ENCODE data around the gene HTR7.
"Not testable (repeated sequence)": the region's sequence is repeated elsewhere in the genome, so short reads cannot be mapped to it uniquely, and the experiment has no call there.

Gene HTR7

DNA sequence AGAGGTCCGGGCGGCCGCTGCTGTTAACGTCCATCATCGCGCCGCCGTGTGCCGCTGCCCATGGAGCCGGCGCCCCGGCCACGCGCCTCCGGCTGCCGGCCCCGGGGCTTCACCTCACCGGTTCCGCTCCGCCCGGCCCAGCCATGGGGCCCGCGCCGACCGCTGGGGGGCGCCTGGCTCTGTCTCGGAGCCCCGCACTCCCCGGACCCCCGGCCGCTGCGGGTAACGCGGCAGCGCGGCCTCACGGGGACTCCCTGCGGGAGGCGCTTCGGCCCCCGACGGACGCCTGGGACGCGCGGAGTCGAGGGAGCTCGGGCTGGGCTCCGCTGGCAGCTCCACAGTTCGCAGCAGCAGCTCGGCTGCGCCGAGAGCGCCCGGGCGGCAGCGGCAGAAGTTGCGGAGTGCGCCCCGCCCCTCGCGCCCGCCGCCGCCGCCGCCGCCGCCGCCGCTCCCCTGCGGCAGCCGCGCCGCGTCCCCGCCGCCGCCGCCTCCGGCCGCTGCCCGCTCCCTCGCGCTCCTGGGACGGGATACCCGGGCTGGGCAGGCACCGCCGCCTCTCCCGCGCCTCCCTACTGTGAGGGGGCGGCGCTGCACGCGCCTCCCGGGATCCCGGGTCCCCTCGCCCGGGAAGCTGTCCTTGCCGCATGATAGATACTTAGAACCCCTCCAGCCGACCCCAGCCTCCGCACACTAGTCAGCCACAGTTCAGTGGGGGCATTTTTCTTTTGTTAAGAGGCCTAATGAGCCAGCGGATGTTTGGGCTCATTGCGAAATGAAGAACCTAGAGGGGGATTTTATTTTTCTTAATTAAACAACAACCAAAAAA lies at the start of gene HTR7:
Gene HTR7 (minus strand): TSS at position 405 of the 826 bp plus-strand sequence. CDS start 368 bp downstream, at position 37.
- peak; percentile 46 for DNase-seq
- in situ Hi-C loops (cut with HindIII; ENCODE audit: low pct_ligation_motif_present, low pct_unique_long_range_greater_than_20kb, low sequenced_read_pairs): no loop called here

- no peak for DNase-seq
- in situ Hi-C loops (cut with HindIII; ENCODE audit: low pct_ligation_motif_present, low pct_unique_long_range_greater_than_20kb, low sequenced_read_pairs): no loop called here
Measured at GRCh38 chr10:90906596-90906995, 48.8 kb upstream of the HTR7 start.

DNA sequence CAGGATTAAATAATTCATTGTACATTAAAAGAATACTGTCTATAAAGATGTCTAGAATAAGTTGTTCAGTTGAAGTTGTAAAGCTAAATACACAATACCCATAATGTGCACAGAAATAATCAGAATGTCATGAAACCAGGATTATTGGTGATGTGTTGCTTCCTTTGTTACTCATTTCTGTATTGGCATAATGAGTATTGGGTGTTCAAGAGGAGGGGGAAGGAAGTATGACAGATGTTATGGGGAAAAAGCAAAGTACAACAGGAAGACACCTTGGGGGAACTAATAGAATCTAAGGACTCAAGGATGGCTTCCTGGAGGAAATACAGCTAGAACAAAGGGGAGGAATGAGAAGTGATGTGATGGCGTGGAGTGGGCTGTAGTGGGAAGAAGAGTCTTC lies 48.1 kb upstream of the HTR7 start:
- DNase-seq: no peak
- in situ Hi-C loops (cut with HindIII; ENCODE audit: low pct_ligation_motif_present, low pct_unique_long_range_greater_than_20kb, low sequenced_read_pairs): no loop called here

DNA sequence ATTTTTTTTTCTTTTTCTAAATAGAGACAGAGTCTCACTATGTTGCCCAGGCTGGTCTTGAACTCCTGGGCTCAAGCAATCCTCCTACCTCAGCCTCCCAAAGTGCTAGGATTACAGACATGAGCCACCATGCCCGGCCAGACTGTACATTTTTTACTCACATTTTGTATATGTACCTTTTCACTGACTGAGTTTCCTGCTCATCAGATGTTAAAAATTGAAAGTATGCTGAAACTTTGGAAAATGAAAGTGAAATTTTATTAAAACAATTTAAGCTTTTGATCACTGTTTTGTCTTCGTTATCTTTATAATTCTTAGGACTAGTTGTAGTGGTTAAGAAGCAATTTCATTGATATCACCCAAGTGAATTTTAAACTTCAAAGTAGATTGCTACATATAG lies 39.1 kb upstream of the HTR7 start:
- DNase-seq: not testable (repeated sequence)
- in situ Hi-C loops (cut with HindIII; ENCODE audit: low pct_ligation_motif_present, low pct_unique_long_range_greater_than_20kb, low sequenced_read_pairs): loop anchor here (25.0 kb wide), 1 partner anchor 340 kb away; no protein-coding TSS in a partner anchor

DNA sequence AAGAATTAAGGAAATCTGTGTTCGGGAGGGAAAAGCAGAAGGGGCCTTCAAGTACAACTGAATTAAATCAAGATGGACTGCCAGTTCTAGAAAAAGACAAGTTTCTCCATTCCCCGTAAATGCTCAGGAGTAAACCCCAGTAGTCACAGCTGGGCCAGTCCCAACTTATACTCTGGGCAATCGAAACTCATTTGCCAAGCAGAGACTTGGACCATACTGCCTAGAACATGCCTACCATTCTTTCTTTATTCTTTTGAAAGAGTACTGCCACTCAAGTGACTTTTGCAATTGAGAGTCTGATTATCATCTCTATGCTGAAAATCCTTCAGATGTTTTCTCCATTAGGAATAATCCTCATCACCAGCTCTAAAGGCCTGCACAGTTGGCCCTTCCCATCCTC lies 35.4 kb upstream of the HTR7 start:
- DNase-seq: no peak
- in situ Hi-C loops (cut with HindIII; ENCODE audit: low pct_ligation_motif_present, low pct_unique_long_range_greater_than_20kb, low sequenced_read_pairs): loop anchor here (25.0 kb wide), 1 partner anchor 344 kb away; no protein-coding TSS in a partner anchor

- in situ Hi-C loops (cut with HindIII; ENCODE audit: low pct_ligation_motif_present, low pct_unique_long_range_greater_than_20kb, low sequenced_read_pairs): loop anchor here (25.0 kb wide), 1 partner anchor 347 kb away; no protein-coding TSS in a partner anchor
- no peak for DNase-seq
Measured at GRCh38 chr10:90890347-90890746, 32.5 kb upstream of the HTR7 start.

GRCh38 chr10:90889636-90890035 lies 31.8 kb upstream of the HTR7 start:
- in situ Hi-C loops (cut with HindIII; ENCODE audit: low pct_ligation_motif_present, low pct_unique_long_range_greater_than_20kb, low sequenced_read_pairs): loop anchor here (25.0 kb wide), 1 partner anchor 348 kb away; no protein-coding TSS in a partner anchor
- DNase-seq: no peak

- in situ Hi-C loops (cut with HindIII; ENCODE audit: low pct_ligation_motif_present, low pct_unique_long_range_greater_than_20kb, low sequenced_read_pairs): loop anchor here (25.0 kb wide), 1 partner anchor 349 kb away; no protein-coding TSS in a partner anchor
- no peak for DNase-seq
Measured at GRCh38 chr10:90888387-90888786, 30.5 kb upstream of the HTR7 start.

DNA sequence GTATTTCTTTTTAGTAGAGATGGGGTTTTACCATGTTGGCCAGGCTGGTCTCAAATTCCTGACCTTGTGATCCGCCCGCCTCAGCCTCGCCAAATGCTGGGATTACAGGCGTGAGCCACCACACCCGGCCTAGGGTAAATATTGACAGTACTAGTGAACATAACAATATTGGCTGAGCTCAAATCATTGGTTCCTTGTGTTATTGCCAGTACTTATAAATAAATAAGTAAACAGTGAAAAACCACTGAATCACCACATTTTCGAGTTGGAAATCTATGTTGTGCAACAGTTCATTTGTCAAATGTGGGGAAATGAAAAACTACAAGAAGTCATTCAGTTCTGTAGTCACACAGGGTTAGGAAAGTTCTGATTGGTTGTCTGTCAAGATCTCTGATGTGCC lies 29.7 kb upstream of the HTR7 start:
- in situ Hi-C loops (cut with HindIII; ENCODE audit: low pct_ligation_motif_present, low pct_unique_long_range_greater_than_20kb, low sequenced_read_pairs): loop anchor here (25.0 kb wide), 1 partner anchor 350 kb away; no protein-coding TSS in a partner anchor

GRCh38 chr10:90885176-90885575 lies 27.3 kb upstream of the HTR7 start:
- no peak for DNase-seq
- in situ Hi-C loops (cut with HindIII; ENCODE audit: low pct_ligation_motif_present, low pct_unique_long_range_greater_than_20kb, low sequenced_read_pairs): loop anchor here (25.0 kb wide), 1 partner anchor 352 kb away; no protein-coding TSS in a partner anchor

More for the DNA sequence above, 29.7 kb upstream of the HTR7 start:
- no peak for DNase-seq

GRCh38 chr10:90884431-90884830 lies 26.6 kb upstream of the HTR7 start:
- in situ Hi-C loops (cut with HindIII; ENCODE audit: low pct_ligation_motif_present, low pct_unique_long_range_greater_than_20kb, low sequenced_read_pairs): loop anchor here (25.0 kb wide), 1 partner anchor 353 kb away; no protein-coding TSS in a partner anchor
- no peak for DNase-seq

DNA sequence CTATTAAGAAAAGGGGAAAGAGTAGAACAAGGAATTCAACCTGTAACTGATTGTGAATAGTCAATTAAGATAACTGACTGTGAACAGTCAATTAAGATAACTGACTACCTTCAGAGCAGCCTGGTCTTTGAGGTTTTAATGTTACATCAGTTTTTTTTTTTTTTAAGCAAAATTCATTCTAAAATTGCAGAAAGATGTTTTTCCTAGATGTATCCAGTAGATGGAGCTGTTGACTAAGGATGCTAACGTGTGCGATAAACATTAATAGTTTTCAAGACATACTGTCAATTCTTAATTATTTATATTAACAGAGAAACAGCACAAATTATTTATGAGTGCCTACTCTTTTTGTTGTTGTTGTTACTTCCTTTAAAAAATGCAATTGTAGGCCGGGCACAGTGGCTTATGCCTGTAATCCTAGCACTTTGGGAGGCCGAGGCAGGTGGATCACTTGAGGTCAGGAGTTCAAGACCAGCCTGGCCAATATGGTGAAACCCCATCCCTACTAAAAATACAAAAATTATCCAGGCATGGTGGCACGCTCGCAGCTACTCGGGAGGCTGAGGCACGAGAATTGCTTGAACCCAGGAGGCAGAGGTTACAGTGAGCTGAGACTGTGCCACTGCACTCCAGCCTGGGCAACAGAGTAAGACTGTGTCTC lies 22.4 kb upstream of the HTR7 start:
- in situ Hi-C loops (cut with HindIII; ENCODE audit: low pct_ligation_motif_present, low pct_unique_long_range_greater_than_20kb, low sequenced_read_pairs): loop anchor here (25.0 kb wide), 1 partner anchor 357 kb away; no protein-coding TSS in a partner anchor
- DNase-seq: peak; percentile 59

- in situ Hi-C loops (cut with HindIII; ENCODE audit: low pct_ligation_motif_present, low pct_unique_long_range_greater_than_20kb, low sequenced_read_pairs): loop anchor here (25.0 kb wide), 1 partner anchor 358 kb away; no protein-coding TSS in a partner anchor
- no peak for DNase-seq
Measured at GRCh38 chr10:90879062-90879461, 21.2 kb upstream of the HTR7 start.

DNA sequence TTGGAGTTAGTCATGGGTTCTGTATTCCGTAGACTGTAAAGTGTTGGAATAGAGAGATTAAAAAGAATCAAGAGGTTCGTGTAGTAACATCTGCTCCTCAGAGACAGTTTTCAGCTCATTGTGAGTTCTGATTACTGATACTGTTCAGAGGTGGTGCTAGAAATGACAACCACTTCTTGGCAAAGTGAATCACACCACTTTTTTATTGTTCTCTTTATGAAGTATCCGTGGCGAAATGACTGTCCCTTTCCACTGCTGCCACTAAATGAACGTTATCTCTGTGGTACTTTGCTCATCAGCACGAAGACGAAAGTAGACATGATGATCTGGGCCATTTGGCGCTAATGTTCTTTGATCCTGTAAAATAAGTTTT lies 14.8 kb upstream of the HTR7 start:
- in situ Hi-C loops (cut with HindIII; ENCODE audit: low pct_ligation_motif_present, low pct_unique_long_range_greater_than_20kb, low sequenced_read_pairs): no loop called here
- no peak for DNase-seq

DNA sequence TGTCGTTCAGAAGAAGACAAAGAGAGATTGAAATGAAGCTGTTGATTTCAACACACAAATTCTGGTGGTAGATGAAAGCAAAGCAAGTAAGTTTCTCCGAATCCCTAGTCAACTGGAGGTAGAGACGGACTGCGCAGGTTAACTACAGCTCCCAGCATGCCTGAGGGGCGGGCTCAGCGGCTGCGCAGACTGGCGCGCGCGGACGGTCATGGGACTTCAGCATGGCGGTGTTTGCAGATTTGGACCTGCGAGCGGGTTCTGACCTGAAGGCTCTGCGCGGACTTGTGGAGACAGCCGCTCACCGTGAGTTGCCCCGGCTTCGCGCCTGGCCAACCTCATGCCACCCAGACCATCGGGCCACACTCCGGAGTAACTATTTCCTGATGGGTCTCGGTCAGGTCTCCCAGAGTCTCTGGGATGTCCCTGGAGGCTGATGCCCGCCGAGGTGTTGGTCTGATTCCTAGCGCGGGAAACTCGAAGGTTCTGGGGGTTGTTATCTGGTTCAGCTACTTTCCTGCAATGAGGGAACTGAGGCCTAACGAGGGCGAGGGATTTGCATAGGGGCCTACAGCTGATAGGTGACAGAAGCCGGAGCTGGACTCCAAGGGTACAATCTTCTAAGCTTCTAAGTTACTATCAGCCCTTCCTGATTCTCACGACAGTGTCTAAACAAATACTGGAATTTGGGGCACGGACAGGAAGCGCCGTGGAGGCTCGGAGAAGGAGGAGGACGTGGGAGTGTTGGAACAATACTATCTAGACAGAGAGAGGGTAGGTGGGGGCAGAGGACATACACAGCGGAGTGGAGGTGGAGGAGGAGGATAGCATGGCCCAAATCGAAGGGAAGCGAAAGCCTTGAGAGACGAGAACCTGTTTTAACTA lies 14.2 kb upstream of the HTR7 start, which contains the start of gene RPP30:
Gene RPP30 (plus strand): TSS at position 209 of the 882 bp plus-strand sequence. CDS start 13 bp downstream, at position 222.
- in situ Hi-C loops (cut with HindIII; ENCODE audit: low pct_ligation_motif_present, low pct_unique_long_range_greater_than_20kb, low sequenced_read_pairs): no loop called here

GRCh38 chr10:90871279-90871765 lies 13.5 kb upstream of the HTR7 start:
- in situ Hi-C loops (cut with HindIII; ENCODE audit: low pct_ligation_motif_present, low pct_unique_long_range_greater_than_20kb, low sequenced_read_pairs): no loop called here
- DNase-seq: peak; percentile 84

More for the DNA sequence above, 14.2 kb upstream of the HTR7 start, which contains the start of gene RPP30:
- peak; percentile 86 for DNase-seq

- DNase-seq: no peak
- in situ Hi-C loops (cut with HindIII; ENCODE audit: low pct_ligation_motif_present, low pct_unique_long_range_greater_than_20kb, low sequenced_read_pairs): no loop called here
Measured at GRCh38 chr10:90866050-90866598, 8.3 kb upstream of the HTR7 start.

DNA sequence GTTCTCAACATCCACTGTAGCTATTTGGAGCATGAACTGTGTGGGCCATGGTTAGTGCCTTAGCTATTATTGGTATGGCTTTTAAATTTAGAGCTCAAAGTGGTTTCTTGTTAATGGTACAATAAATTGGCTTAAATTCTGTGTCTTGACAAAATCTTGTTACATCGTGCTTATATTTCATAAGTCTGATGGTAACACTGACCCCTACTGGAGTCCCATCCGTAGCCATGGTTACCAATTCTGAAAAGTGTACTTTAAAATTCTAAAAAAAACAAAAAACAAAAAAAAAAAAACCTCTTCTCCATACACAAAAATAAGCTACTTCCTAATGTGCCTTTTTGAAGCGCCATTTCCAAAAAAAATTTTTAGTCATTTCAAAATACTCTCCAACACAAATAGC lies 7.6 kb upstream of the HTR7 start:
- peak; percentile 32 for DNase-seq
- in situ Hi-C loops (cut with HindIII; ENCODE audit: low pct_ligation_motif_present, low pct_unique_long_range_greater_than_20kb, low sequenced_read_pairs): no loop called here

Measured in ACHN (cell line).